K562 (cell line): ENCODE results near the gene ZNF839. TPM values are rescaled to one million over a fixed set of nuclear protein-coding genes. Genes with fewer than 3 reads are reported as not detected.

Experiments
- ARID3A ChIP-seq: IDR thresholded peaks from 2 replicates; pipeline ENCODE4 v1.6.1; 2012; ENCODE audit warnings: low read depth, low read length, improper control_type of control experiment, borderline replicate concordance
- CTBP1 ChIP-seq: fragments of 450-650 bp; IDR thresholded peaks from 2 replicates; pipeline ENCODE4 v1.6.1; 2016; ENCODE audit warnings: borderline replicate concordance
- ELK3 ChIP-seq: fragments of 450-650 bp; formaldehyde crosslinking; IDR thresholded peaks from 2 replicates; pipeline ENCODE4 v1.4.0; 2020; ENCODE audit warnings: mild to moderate bottlenecking
- MGA ChIP-seq: fragments of 450-650 bp; IDR thresholded peaks from 2 replicates; pipeline ENCODE4 v1.6.1; 2016; ENCODE audit warnings: mild to moderate bottlenecking, moderate library complexity
- ZBTB34 ChIP-seq: fragments of 250-450 bp; sonication (Bioruptor Pico); IDR thresholded peaks from 2 replicates; pipeline ENCODE4 v1.8.0; 2021; ENCODE audit warnings: mild to moderate bottlenecking, moderate library complexity
- polyA plus RNA-seq, 8 experiments: library from polyadenylated mRNA; depleted of rRNA in 4 of 8; stranded (reverse) in 5 of 8; unstranded in 3 of 8; fragments of >200 nt; fragmentation: Nextera tagmentation in 2 of 8; fragmentation: Illumina TruSeq in 1 of 8; extraction: Ambion mirVana in 2 of 8; extraction: Trizol in 1 of 8; gene quantifications; 2 replicates each; pipeline versions ENCODE4 v1.2.1 to v1.2.3, GENCODE V29; 2011 to 2014; ENCODE audit warnings: inconsistent platforms in 1 of 8, missing spikeins in 1 of 8
- total RNA-seq, 7 experiments: library from RNA; depleted of rRNA in 6 of 7; stranded (reverse); fragments of >200 nt in 6 of 7; fragmentation: Illumina TruSeq in 2 of 7; extraction: Trizol in 2 of 7; gene quantifications; 2 replicates each; pipeline versions ENCODE4 v1.2.1 to v1.2.3, GENCODE V29; 2011 to 2021; ENCODE audit warnings: low replicate concordance in 1 of 7

ZNF839 gene
- total and polyA plus RNA-seq, 9 of the 15 experiments (the other 6 are each of a cell fraction or from before 2014, with no cell fraction given) = 0.42 to 8.4 (median 5.7) TPM

GRCh38 chr14:102314242-102315011, 5.1 kb upstream of the ZNF839 start (continued):
- TF ChIP-seq CTBP1 (peak; percentile 82; the same call in 1 of the 2 replicates), ELK3 (CRISPR knock-in tag) (no peak), ZBTB34 (CRISPR knock-in tag) (no peak), ARID3A (no peak), MGA (peak; percentile 85)
